ENCODE measurements around the gene S100A8.

S100A8 gene

GRCh38 chr1:153390938-153391710, at the start of gene S100A8:
Gene S100A8 (minus strand): TSS chr1:153391073. CDS start chr1:153390535, 538 bp downstream.
- Histone ChIP-seq H3K27me3 (replicated peaks) (no peaks in the 10 kb centered on the region), H3K27ac (no peak within 1 kb of the TSS), H3K36me3 (replicated peaks) (no peaks in the 10 kb centered on the region), H3K4me3 (ENCODE audit: low read depth, low read length) (no peak within 1 kb of the TSS)
- in situ Hi-C loops (cut with HindIII; ENCODE audit: low pct_ligation_motif_present, low sequenced_read_pairs), result no loop called here
- no peak for DNase-seq
- TF ChIP-seq CTCF (IDR thresholded peaks at IDR 0.05; ENCODE audit: low read depth, low read length, missing control alignments), result no peak

- Histone ChIP-seq H3K27ac (no peak overlapping the region), H3K27me3 (replicated peaks) (no peaks in the 10 kb centered on the region), H3K4me3 (ENCODE audit: low read depth, low read length) (no peak overlapping the region), H3K36me3 (replicated peaks) (no peaks in the 10 kb centered on the region)
- no peak for DNase-seq
- in situ Hi-C loops (cut with HindIII; ENCODE audit: low pct_ligation_motif_present, low sequenced_read_pairs), result no loop called here
- no peak for TF ChIP-seq CTCF (IDR thresholded peaks at IDR 0.05; ENCODE audit: low read depth, low read length, missing control alignments)
Measured at GRCh38 chr1:153439273-153439672, 48.4 kb upstream of the S100A8 start.

GRCh38 chr1:153438599-153438998, 47.7 kb upstream of the S100A8 start:
- no peak overlapping the region for H3K27ac ChIP-seq
- H3K36me3 ChIP-seq (replicated peaks), result no peaks in the 10 kb centered on the region
- H3K27me3 ChIP-seq (replicated peaks), result no peaks in the 10 kb centered on the region
- H3K4me3 ChIP-seq (ENCODE audit: low read depth, low read length), result no peak overlapping the region
- no peak for TF ChIP-seq CTCF (IDR thresholded peaks at IDR 0.05; ENCODE audit: low read depth, low read length, missing control alignments)
- in situ Hi-C loops (cut with HindIII; ENCODE audit: low pct_ligation_motif_present, low sequenced_read_pairs), result no loop called here
- DNase-seq, result no peak

- Histone ChIP-seq H3K36me3 (replicated peaks) (no peaks in the 10 kb centered on the region), H3K27me3 (replicated peaks) (no peaks in the 10 kb centered on the region), H3K4me3 (ENCODE audit: low read depth, low read length) (no peak overlapping the region), H3K27ac (no peak overlapping the region)
- no peak for TF ChIP-seq CTCF (IDR thresholded peaks at IDR 0.05; ENCODE audit: low read depth, low read length, missing control alignments)
- DNase-seq, result no peak
- in situ Hi-C loops (cut with HindIII; ENCODE audit: low pct_ligation_motif_present, low sequenced_read_pairs), result no loop called here
Measured at GRCh38 chr1:153437236-153437635, 46.4 kb upstream of the S100A8 start.

- no peaks in the 10 kb centered on the region for H3K27me3 ChIP-seq (replicated peaks)
- no peak for TF ChIP-seq CTCF (IDR thresholded peaks at IDR 0.05; ENCODE audit: low read depth, low read length, missing control alignments)
- H3K4me3 ChIP-seq (ENCODE audit: low read depth, low read length), result no peak overlapping the region
- in situ Hi-C loops (cut with HindIII; ENCODE audit: low pct_ligation_motif_present, low sequenced_read_pairs), result no loop called here
- no peaks in the 10 kb centered on the region for H3K36me3 ChIP-seq (replicated peaks)
- DNase-seq, result no peak
- H3K27ac ChIP-seq, result no peak overlapping the region
Measured at GRCh38 chr1:153434746-153435455, 44.0 kb upstream of the S100A8 start.
